Hepatic stellate cell (primary cell): ENCODE measurements around the gene MUC20.

Source experiments
- DNase-seq: peaks from one replicate; pipeline ENCODE4 v3.0.0; 2011; ENCODE audit warnings: low spot score

Gene MUC20

GRCh38 chr3:195755391-195755790 lies 34.6 kb downstream of the MUC20 start:
- DNase-seq, result no peak

GRCh38 chr3:195755791-195756676 lies 35.3 kb downstream of the MUC20 start:
- DNase-seq, result no peak

- DNase-seq, result no peak
Measured at GRCh38 chr3:195757438-195757770, 36.6 kb downstream of the MUC20 start.

- no peak for DNase-seq
Measured at GRCh38 chr3:195757827-195758226, 37.0 kb downstream of the MUC20 start.

- DNase-seq, result no peak
Measured at GRCh38 chr3:195758721-195759353, 38.1 kb downstream of the MUC20 start.

- no peak for DNase-seq
Measured at GRCh38 chr3:195760345-195761122, 39.8 kb downstream of the MUC20 start.

- no peak for DNase-seq
Measured at GRCh38 chr3:195761123-195761566, 40.4 kb downstream of the MUC20 start.

GRCh38 chr3:195761567-195762248 lies 40.9 kb downstream of the MUC20 start:
- DNase-seq, result no peak

GRCh38 chr3:195762249-195762585 lies 41.4 kb downstream of the MUC20 start:
- DNase-seq, result no peak

- no peak for DNase-seq
Measured at GRCh38 chr3:195762611-195763010, 41.8 kb downstream of the MUC20 start.

GRCh38 chr3:195763076-195763830 lies 42.5 kb downstream of the MUC20 start:
- DNase-seq, result no peak

- DNase-seq, result no peak
Measured at GRCh38 chr3:195763843-195764825, 43.4 kb downstream of the MUC20 start.

GRCh38 chr3:195764961-195765706 lies 44.4 kb downstream of the MUC20 start:
- no peak for DNase-seq

- DNase-seq, result no peak
Measured at GRCh38 chr3:195766671-195767070, 45.9 kb downstream of the MUC20 start.

- DNase-seq, result no peak
Measured at GRCh38 chr3:195767792-195768191, 47.0 kb downstream of the MUC20 start.

- DNase-seq, result no peak
Measured at GRCh38 chr3:195768414-195768813, 47.6 kb downstream of the MUC20 start.

GRCh38 chr3:195768831-195769303 lies 48.1 kb downstream of the MUC20 start:
- no peak for DNase-seq

- DNase-seq, result no peak
Measured at GRCh38 chr3:195769551-195769950, 48.8 kb downstream of the MUC20 start.

GRCh38 chr3:195770081-195770840 lies 49.5 kb downstream of the MUC20 start:
- no peak for DNase-seq
